Measurements from ENCODE around the gene USP3.
"Not testable (repeated sequence)": the region's sequence is repeated elsewhere in the genome, so short reads cannot be mapped to it uniquely, and the experiment has no call there.

USP3 gene

DNA sequence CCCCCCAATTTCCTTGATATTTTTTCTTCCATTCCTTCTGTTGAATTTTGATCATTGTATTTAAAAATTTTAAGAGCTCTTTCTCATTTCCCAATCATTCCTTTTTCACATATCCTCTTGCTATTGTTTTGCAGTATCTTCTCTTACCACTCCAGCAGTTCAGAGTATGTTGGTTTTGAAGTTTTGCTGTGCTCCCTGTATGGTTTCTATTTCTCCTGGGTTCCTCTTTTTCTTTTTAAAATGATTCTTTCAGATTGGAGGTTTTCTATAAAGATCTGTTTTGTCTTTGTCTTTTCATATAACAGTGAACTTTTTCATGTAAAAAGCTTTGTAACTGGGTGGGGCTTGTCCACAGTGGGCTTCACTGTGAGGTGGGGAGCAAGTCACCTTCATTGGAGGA is 12.8 kb downstream of the USP3 start:
- DNase-seq: no peak

DNA sequence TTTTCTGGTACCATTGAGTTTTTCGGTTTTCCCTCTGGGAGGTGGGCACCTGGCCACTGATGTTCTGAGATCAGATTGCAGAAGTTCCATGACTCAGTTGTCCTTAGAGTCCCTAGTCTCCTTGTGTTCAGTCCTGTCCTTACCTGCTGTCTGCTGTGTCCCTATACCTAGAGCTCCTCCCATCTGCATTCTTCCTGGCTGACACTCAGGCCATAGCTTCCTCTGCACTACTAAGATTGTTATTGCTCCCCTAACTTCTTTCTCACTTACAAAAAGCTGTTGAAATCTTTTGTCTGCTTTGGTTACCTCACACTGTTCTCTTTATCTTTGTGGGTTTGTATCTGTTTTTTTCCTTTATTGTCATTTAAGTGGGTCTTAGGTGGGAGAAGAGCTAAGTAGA is 13.2 kb downstream of the USP3 start:
- no peak for DNase-seq

DNA sequence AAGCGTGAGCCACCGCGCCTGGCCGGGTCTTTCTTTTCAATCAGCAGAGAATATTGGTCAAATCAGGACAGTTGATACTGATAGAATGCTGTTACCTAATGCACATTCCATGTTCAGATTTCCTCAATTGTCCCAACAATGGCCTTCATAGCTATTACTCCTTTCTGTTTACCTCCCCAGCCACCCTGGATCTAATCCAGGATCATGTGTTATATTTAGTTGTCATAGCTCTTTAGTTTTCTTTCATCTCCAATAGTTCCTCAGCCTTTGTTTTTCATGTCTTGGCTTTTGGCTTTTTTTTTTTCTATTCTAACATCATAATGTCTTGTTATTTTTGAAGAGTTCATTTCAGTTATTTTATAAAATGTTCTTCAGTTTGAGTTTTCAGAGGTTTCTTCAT is 14.6 kb downstream of the USP3 start:
- no peak for DNase-seq

DNA sequence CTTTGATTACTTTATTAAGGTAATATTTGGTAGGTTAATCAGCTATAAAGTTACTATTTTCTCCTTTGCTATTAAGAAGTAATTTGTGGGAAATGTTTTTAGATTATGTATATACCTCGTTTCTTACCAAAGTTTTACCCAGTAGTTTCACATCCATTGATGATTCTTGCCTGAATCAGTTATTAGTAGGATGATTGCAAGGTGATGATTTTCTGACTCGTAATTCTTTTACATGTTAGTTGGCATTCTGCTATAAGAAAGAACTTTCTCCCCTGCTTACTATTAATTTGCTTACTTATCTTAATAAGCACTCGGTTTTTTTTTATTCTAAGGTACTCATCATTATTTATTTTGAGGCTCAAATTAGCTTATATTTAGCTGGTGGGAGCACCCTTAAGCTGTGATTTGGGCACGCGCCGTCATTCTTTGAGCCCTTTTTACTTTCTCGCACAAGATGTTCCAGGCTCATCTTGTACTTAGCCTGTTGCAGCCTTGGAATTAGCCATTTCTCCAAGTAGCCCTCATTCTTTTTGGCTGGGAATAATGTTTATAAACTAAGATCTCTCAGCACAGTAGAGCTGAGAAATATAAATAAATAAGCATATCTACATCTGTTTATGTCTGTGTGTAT is 15.3 kb downstream of the USP3 start:
- no peak for DNase-seq

DNA sequence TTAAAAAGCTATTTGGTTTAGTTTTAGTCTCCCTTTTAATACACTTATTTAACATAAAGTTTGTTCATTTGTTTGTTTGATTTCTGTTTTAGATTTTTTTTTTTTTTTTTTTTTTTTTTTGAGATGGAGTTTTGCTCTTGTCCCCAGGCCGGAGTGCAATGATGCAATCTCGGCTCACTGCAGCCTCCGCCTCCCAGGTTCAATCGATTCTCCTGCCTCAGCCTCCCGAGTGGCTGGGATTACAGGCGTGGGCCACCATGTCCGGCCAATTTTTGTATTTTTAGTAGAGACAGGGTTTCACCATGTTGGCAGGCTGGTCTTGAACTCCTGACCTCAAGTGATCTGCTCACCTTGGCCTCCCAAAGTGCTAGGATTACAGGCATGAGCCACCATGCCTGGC is 16.1 kb downstream of the USP3 start:
- not testable (repeated sequence) for DNase-seq

DNA sequence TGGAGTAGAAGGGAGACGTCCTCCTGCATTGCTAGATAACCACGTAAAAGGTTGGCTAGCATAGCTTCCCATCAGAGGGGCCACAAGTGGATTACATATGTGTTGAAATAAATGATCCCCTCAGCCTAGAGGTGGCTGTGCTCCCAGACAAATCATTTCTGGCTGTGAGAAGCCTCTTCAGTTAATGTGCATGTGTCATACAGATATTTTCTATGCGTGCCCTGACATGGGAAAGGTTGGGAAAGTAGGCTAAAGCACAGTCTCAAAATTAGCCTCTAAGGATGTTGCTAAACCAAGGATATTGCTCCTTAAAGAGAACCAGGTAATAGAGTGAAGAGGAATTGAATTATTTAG is 17.8 kb downstream of the USP3 start:
- no peak for DNase-seq

DNA sequence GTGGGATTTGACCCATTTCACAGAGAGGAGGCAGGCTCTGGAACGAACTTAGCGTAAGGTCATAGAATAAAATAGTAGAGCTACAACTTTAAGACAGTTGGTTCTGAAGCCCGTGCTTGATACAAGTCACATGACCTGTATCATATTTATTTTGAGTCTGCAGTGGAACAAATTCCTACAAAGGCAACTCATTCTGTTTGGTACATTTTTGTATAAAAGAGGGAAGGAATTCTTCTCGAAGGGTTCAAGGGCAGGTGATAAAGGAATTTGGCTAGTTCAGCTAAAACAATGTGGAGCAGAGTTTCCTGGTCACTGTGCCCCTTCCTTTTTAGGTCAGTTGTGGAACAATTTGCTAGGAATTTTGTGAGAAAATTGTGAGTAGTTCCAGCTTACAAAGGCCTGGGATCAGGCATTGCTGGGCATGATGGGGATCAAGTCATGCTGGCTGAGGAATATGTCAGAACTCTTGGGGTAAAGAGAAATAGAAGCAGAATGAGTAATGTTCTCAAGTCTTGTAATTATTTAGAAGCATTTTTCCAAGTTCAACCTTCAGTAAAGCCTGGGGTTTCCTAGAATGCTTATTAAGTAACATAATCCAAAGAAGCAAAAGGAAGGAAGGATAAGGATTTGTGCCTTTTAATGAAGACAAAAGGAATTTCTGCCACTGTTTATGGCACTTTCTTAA is 19.1 kb downstream of the USP3 start:
- DNase-seq: peak; percentile 35

DNA sequence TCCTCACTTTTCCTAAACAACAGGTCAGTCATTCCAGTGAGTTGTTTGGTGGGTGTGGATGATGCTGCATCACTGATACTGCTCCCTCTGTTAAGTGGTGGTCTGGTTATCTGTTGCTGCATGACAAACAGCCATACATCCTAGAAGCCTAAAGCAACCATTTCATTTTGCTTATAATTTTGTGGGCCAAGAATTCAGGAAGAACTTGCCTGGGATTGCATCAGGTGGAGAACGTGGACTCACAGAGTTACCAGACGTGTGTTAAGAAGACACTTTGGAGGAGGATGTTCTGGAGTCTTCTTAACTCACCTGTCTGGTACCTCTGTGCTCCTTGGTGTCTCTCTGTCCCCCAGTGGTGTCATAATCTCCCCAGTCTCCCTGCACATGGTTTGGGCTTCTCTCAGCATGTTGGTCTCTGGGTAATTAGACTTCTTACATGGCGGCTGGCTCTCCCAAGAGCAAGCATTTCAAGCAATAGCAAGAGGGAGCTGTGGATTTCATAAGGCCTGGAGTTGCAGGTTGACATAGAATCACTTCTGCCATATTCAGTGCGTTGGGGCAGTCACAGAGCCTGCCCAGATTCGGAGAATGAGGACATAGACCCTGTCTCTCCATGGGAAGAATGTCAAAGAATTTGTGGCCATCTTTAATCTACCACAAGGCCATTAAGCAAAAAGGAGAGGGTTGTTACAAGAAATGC is 20.1 kb downstream of the USP3 start:
- DNase-seq: no peak

DNA sequence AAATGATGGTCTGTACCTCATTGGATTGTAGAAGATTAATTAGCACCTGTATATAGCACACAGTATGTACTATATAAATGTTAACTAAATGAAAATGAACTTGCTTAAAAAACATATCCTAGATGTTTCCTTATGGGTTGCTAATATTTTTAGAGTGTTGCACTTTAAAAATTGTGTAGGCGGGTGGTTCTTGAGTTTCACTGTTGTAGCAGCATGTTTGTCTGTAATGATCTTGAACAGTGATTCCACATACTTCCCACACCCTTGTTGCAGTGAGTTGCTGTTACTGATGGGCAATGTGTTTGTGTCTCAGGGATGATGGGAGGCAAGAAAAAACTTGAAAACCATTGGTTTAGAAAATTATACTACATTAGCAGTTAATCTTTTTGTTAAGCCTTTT is 22.0 kb downstream of the USP3 start:
- no peak for DNase-seq

- peak; percentile 41 for DNase-seq
Measured at GRCh38 chr15:63528138-63528659, 23.8 kb downstream of the USP3 start.

- no peak for DNase-seq
Measured at GRCh38 chr15:63530235-63530634, 25.8 kb downstream of the USP3 start.

GRCh38 chr15:63530752-63531299 is 26.4 kb downstream of the USP3 start:
- DNase-seq: no peak

GRCh38 chr15:63531586-63531985 is 27.2 kb downstream of the USP3 start:
- DNase-seq: no peak

- peak; percentile 10 for DNase-seq
Measured at GRCh38 chr15:63532307-63532744, 27.9 kb downstream of the USP3 start.

DNA sequence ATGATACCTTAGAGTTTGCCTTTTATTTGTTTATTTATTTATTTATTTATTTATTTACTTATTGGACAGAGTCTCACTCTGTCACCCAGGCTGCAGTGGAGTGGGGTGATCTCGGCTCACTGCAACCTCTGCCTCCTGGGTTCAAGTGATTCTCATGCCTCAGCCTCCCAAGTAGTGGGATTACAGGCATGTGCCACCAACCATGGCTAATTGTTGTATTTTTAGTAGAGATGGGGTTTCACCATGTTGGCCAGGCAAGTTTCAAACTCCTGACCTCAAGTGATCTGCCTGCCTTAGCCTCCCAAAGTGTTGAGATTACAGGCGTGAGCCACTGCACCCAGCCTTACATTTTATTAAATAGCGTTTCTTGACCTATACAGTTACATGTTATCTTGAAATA is 30.5 kb downstream of the USP3 start:
- not testable (repeated sequence) for DNase-seq

DNA sequence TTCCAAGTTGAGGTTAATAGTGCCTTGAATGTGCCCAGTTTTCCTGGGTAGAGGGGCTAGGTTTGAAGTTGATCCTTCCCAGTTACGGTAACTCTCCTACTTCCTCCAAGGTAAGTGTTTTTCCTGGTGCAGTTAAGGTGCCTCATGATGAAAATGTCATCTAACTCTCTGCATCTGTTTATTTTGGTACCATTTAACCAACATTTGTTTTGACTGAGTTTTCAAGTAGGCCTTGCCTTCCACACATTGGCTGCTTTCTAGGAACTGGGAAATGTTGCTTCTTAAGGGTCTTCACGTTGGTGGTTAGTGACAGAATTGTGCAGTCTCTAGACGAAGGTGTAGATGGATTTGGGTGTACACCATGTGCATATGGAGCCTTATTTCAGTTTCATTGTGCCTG is 31.3 kb downstream of the USP3 start:
- DNase-seq: no peak

GRCh38 chr15:63538876-63539275 is 34.5 kb downstream of the USP3 start:
- DNase-seq: no peak

- no peak for DNase-seq
Measured at GRCh38 chr15:63539521-63539920, 35.1 kb downstream of the USP3 start.

DNA sequence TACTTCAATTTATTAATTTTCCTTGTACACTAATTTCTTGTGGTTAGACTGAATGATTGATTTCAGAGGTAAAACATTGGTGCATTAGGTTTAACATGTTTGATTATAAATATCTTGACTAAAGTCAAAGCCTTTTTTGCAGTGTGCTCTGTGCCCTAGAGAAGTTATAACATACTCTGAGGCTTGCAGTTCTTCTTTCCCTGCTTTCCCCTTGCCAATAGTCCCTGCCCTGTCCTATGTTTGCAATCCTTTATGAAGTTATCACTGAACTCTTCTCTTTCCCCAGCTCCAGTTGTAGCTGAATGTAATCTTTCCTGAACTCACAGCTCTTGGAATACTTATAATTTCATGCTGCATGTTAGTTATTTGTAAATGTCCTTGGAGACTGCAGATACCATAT is 35.6 kb downstream of the USP3 start:
- DNase-seq: no peak

DNA sequence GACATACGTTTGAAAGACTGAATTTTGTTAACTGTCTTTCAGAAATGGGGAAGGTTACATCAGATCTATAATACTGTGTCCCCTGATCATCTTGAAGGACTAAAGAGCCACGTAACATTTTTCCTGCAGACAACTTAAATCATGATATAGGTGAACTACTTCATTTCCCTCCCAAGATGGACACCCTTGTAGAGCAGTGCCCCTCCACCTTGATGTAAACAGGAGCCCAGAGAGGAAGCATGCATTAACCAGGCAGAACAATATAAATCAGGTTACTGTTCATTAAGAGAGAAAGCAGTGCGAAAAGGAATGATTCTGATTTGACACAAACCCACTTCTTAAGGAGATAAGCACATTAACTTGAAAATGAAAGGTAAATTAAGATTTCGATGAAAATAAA is 36.1 kb downstream of the USP3 start:
- no peak for DNase-seq

DNA sequence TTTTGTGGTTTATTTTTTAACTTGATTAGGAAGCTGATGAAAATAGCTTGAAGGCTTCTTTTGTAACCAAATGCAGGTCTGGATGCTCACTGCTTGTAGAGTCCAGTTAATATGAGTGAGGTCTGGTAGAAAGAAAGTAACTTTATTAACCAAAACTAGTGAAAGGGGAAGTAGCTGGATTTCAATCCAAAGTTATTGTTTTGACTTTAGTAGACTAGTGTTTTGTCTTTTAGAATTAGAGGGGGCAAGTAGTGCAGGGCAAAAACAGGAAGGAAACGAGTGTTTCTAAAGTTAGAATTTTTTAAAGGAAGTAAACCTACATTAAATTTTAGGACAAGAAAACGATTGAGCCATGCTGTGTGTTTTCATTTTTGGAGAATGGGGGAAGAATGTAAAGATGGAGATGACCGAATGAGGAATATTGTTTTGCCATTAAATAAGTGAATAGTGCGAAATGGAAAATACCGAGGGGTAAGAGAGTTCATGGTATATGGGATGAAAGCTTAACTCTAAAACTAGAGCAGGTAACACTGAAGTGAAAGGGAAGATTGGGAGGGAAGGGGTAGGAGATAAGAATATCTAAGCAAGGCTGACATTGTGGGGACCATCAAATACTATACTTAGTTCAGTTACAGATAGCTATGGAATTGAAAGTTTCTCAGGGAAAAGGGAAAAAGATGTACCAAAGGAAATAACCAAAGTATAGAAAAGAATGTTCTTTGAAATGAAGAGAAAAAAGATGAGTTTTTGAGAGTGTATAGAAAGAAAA is 40.0 kb downstream of the USP3 start:
- DNase-seq: no peak

DNA sequence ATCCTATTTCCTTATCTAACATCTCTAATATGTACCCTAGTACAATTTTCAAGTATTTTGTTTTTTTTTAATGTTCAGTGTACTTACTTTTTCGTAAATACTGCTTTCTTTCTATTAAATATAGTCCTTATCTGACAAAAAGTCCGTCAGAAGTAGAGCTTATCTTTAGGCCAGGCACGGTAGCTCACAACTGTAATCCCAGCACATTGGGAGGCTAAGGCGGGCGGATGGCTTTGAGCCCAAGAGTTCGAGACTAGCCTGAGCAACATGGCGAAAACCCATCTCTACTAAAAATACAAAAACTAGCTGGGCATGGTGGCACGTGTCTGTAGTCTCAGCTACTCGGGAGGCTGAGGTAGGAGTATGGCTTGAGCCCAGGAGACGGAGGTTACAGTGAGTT is 41.1 kb downstream of the USP3 start:
- DNase-seq: no peak

- DNase-seq: peak; percentile 53
Measured at GRCh38 chr15:63551400-63551799, 47.0 kb downstream of the USP3 start.
